K562 (cell line): ENCODE measurements around the gene OXSR1. TPM values are rescaled to one million over a fixed set of nuclear protein-coding genes. Genes with fewer than 3 reads are reported as not detected.

Experiments
- JUN ChIP-seq, 2 experiments: sonication (generic) in 1 of 2; formaldehyde crosslinking in 1 of 2; IDR thresholded peaks; 2 replicates each; pipeline versions ENCODE4 v1.6.1 to v1.8.0; 2012 to 2022; ENCODE audit warnings: borderline replicate concordance in 2 of 2, mild to moderate bottlenecking in 2 of 2, improper control_type of control experiment in 1 of 2, low read depth in 1 of 2, low read length in 1 of 2, missing genetic modification reagents in 1 of 2
- PATZ1 ChIP-seq: fragments of 250-450 bp; sonication (Bioruptor Pico); IDR thresholded peaks from 2 replicates; pipeline ENCODE4 v1.5.0; 2020; ENCODE audit warnings: mild to moderate bottlenecking, borderline replicate concordance
- POU5F1 ChIP-seq: fragments of 150-350 bp; IDR thresholded peaks from 2 replicates; pipeline ENCODE4 v1.6.1; 2014; ENCODE audit warnings: borderline replicate concordance, low read length, low read depth, mild to moderate bottlenecking; ENCODE audit not compliant: partially characterized antibody
- PRPF4 ChIP-seq: fragments of 200-400 bp; formaldehyde crosslinking; IDR thresholded peaks from one replicate; pipeline ENCODE4 v1.6.1; 2017; ENCODE audit warnings: low read length, low read depth, mild to moderate bottlenecking; ENCODE audit not compliant: insufficient read depth, poor library complexity, severe bottlenecking
- RAD21 ChIP-seq, 2 experiments: fragments of 250-450 bp in 1 of 2; fragments of 450-650 bp in 1 of 2; sonication (Bioruptor Pico) in 1 of 2; formaldehyde crosslinking in 1 of 2; IDR thresholded peaks in 1 of 2; conservative IDR thresholded peaks in 1 of 2; 2 replicates each; pipeline versions ENCODE4 v1.4.0 to v1.8.0; 2020 to 2022; ENCODE audit warnings: mild to moderate bottlenecking in 2 of 2, moderate library complexity in 1 of 2
- SRF ChIP-seq, 2 experiments: fragments of 250-450, 450-650 bp in 1 of 2; sonication (Bioruptor Pico) in 1 of 2; sonication (generic) in 1 of 2; formaldehyde crosslinking; IDR thresholded peaks; 2 replicates each; pipeline versions ENCODE4 v1.5.0 to v1.5.1; 2020 to 2022; ENCODE audit warnings: mild to moderate bottlenecking in 1 of 2, missing genetic modification reagents in 1 of 2
- TCF3 ChIP-seq: sonication (generic); formaldehyde crosslinking; IDR thresholded peaks from 2 replicates; pipeline ENCODE4 v1.4.0; 2020; ENCODE audit warnings: mild to moderate bottlenecking, missing genetic modification reagents
- ZSCAN29 ChIP-seq: fragments of 450-650 bp; IDR thresholded peaks from 2 replicates; pipeline ENCODE4 v1.6.1; 2017
- polyA plus RNA-seq, 8 experiments: library from polyadenylated mRNA; depleted of rRNA in 4 of 8; stranded (reverse) in 5 of 8; unstranded in 3 of 8; fragments of >200 nt; fragmentation: Nextera tagmentation in 2 of 8; fragmentation: Illumina TruSeq in 1 of 8; extraction: Ambion mirVana in 2 of 8; extraction: Trizol in 1 of 8; gene quantifications; 2 replicates each; pipeline versions ENCODE4 v1.2.1 to v1.2.3, GENCODE V29; 2011 to 2014; ENCODE audit warnings: inconsistent platforms in 1 of 8, missing spikeins in 1 of 8
- total RNA-seq, 7 experiments: library from RNA; depleted of rRNA in 6 of 7; stranded (reverse); fragments of >200 nt in 6 of 7; fragmentation: Illumina TruSeq in 2 of 7; extraction: Trizol in 2 of 7; gene quantifications; 2 replicates each; pipeline versions ENCODE4 v1.2.1 to v1.2.3, GENCODE V29; 2011 to 2021; ENCODE audit warnings: low replicate concordance in 1 of 7
- TF ChIP-seq, protein P1 (sequence below): fragments of 250-450 bp; sonication (Bioruptor Pico); IDR thresholded peaks from 2 replicates; pipeline ENCODE4 v1.5.0; 2021
- TF ChIP-seq, protein P2 (sequence below): fragments of 250-450 bp; sonication (Bioruptor Pico); IDR thresholded peaks from 2 replicates; pipeline ENCODE4 v1.4.0; 2020; ENCODE audit warnings: mild to moderate bottlenecking, moderate library complexity
- TF ChIP-seq, protein P3 (sequence below): fragments of 250-450 bp; sonication (Bioruptor Pico); IDR thresholded peaks from 2 replicates; pipeline ENCODE4 v1.8.0; 2021; ENCODE audit warnings: mild to moderate bottlenecking, moderate library complexity
- TF ChIP-seq, protein P4 (sequence below): fragments of 150-350 bp; conservative IDR thresholded peaks from 2 replicates; pipeline ENCODE4 v1.6.1; 2014; ENCODE audit warnings: low read length

OXSR1 gene
- total and polyA plus RNA-seq, 9 of the 15 experiments (the other 6 are each of a cell fraction or from before 2014, with no cell fraction given) = 15.7 to 87.6 (median 48.7) TPM

GRCh38 chr3:38164952-38165721 lies at the start of gene OXSR1 (continued):
- TF ChIP-seq, protein P1, sequence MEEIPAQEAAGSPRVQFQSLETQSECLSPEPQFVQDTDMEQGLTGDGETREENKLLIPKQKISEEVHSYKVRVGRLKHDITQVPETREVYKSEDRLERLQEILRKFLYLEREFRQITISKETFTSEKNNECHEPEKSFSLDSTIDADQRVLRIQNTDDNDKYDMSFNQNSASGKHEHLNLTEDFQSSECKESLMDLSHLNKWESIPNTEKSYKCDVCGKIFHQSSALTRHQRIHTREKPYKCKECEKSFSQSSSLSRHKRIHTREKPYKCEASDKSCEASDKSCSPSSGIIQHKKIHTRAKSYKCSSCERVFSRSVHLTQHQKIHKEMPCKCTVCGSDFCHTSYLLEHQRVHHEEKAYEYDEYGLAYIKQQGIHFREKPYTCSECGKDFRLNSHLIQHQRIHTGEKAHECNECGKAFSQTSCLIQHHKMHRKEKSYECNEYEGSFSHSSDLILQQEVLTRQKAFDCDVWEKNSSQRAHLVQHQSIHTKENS = no peak
- TF ChIP-seq PRPF4 (no peak), TCF3 (CRISPR knock-in tag) (no peak), RAD21 (CRISPR knock-in tag; conservative IDR thresholded peaks at IDR 0.05 in 1 of 2, IDR thresholded peaks at IDR 0.05 in 1 of 2) (0 out of 4 replicates have a peak, but pooled peaks of 1 of the 2 experiments have one; percentile 14), SRF (CRISPR knock-in tag; IDR thresholded peaks at IDR 0.05) (peak in 1 of 2 experiments; percentile 89; a peak in 2 of 4 replicates), JUN (IDR thresholded peaks at IDR 0.05; ENCODE audit: borderline replicate concordance, low read depth, low read length) (peak; percentile 49; the same call in 1 of the 2 replicates), JUN (CRISPR knock-in tag; IDR thresholded peaks at IDR 0.05; ENCODE audit: borderline replicate concordance) (0 out of 2 replicates have a peak, but pooled peaks have one; percentile 86), PATZ1 (CRISPR knock-in tag) (no peak), ZSCAN29 (no peak), POU5F1 (no peak)
- TF ChIP-seq, protein P2, sequence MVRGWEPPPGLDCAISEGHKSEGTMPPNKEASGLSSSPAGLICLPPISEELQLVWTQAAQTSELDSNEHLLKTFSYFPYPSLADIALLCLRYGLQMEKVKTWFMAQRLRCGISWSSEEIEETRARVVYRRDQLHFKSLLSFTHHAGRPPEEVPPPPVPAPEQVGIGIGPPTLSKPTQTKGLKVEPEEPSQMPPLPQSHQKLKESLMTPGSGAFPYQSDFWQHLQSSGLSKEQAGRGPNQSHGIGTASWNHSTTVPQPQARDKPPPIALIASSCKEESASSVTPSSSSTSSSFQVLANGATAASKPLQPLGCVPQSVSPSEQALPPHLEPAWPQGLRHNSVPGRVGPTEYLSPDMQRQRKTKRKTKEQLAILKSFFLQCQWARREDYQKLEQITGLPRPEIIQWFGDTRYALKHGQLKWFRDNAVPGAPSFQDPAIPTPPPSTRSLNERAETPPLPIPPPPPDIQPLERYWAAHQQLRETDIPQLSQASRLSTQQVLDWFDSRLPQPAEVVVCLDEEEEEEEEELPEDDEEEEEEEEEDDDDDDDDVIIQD (CRISPR knock-in tag) = 0 out of 2 replicates have a peak, but pooled peaks have one; percentile 54
- TF ChIP-seq, protein P3, sequence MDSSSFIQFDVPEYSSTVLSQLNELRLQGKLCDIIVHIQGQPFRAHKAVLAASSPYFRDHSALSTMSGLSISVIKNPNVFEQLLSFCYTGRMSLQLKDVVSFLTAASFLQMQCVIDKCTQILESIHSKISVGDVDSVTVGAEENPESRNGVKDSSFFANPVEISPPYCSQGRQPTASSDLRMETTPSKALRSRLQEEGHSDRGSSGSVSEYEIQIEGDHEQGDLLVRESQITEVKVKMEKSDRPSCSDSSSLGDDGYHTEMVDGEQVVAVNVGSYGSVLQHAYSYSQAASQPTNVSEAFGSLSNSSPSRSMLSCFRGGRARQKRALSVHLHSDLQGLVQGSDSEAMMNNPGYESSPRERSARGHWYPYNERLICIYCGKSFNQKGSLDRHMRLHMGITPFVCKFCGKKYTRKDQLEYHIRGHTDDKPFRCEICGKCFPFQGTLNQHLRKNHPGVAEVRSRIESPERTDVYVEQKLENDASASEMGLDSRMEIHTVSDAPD (CRISPR knock-in tag) = no peak
- TF ChIP-seq, protein P4, sequence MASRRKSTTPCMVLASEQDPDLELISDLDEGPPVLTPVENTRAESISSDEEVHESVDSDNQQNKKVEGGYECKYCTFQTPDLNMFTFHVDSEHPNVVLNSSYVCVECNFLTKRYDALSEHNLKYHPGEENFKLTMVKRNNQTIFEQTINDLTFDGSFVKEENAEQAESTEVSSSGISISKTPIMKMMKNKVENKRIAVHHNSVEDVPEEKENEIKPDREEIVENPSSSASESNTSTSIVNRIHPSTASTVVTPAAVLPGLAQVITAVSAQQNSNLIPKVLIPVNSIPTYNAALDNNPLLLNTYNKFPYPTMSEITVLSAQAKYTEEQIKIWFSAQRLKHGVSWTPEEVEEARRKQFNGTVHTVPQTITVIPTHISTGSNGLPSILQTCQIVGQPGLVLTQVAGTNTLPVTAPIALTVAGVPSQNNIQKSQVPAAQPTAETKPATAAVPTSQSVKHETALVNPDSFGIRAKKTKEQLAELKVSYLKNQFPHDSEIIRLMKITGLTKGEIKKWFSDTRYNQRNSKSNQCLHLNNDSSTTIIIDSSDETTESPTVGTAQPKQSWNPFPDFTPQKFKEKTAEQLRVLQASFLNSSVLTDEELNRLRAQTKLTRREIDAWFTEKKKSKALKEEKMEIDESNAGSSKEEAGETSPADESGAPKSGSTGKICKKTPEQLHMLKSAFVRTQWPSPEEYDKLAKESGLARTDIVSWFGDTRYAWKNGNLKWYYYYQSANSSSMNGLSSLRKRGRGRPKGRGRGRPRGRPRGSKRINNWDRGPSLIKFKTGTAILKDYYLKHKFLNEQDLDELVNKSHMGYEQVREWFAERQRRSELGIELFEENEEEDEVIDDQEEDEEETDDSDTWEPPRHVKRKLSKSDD = peak; percentile 91
